Testis (tissue), 2 donors: ENCODE results near the gene ACACA.

ENCODE experiments used
- POLR2A ChIP-seq: fragments of 450-650 bp; IDR thresholded peaks from one replicate; pipeline ENCODE4 v1.6.1; 2017; ENCODE audit warnings: antibody characterized with exemption, mild to moderate bottlenecking, moderate library complexity
- TF ChIP-seq, protein P1 (sequence below), 3 experiments: fragments of 450-650 bp in 2 of 3; fragments of 200-600 bp in 1 of 3; sonication (generic) in 1 of 3; IDR thresholded peaks; one replicate each; pipeline ENCODE4 v1.5.1; 2016 to 2019; ENCODE audit warnings: antibody characterized with exemption in 3 of 3, mild to moderate bottlenecking in 2 of 3, moderate library complexity in 1 of 3

DNA sequence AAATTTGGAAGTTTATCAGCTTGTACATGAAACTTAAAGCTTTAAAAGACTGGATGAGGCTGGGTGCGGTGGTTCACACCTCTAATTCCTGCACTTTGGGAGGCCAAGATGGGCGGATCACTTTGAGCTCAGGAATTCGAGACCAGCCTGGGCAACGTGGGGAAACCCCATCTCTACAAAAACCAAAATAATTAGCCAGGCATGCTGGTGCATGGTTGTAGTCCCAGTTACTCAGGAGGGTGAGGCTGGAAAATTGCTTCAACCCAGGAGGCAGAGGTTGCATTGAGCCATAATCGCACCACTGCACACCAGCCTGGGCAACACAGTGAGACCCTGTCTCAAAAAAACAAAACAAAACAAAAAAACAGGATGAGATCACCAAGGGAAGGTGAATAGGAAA is 248.3 kb downstream of the ACACA start:
- TF ChIP-seq, protein P1, sequence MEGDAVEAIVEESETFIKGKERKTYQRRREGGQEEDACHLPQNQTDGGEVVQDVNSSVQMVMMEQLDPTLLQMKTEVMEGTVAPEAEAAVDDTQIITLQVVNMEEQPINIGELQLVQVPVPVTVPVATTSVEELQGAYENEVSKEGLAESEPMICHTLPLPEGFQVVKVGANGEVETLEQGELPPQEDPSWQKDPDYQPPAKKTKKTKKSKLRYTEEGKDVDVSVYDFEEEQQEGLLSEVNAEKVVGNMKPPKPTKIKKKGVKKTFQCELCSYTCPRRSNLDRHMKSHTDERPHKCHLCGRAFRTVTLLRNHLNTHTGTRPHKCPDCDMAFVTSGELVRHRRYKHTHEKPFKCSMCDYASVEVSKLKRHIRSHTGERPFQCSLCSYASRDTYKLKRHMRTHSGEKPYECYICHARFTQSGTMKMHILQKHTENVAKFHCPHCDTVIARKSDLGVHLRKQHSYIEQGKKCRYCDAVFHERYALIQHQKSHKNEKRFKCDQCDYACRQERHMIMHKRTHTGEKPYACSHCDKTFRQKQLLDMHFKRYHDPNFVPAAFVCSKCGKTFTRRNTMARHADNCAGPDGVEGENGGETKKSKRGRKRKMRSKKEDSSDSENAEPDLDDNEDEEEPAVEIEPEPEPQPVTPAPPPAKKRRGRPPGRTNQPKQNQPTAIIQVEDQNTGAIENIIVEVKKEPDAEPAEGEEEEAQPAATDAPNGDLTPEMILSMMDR (IDR thresholded peaks at IDR 0.05), result no peak
- no peak for TF ChIP-seq POLR2A
